Measurements from ENCODE around the gene PAPLN.
"Not testable (repeated sequence)": the region's sequence is repeated elsewhere in the genome, so short reads cannot be mapped to it uniquely, and the experiment has no call there.

PAPLN gene, protein sequence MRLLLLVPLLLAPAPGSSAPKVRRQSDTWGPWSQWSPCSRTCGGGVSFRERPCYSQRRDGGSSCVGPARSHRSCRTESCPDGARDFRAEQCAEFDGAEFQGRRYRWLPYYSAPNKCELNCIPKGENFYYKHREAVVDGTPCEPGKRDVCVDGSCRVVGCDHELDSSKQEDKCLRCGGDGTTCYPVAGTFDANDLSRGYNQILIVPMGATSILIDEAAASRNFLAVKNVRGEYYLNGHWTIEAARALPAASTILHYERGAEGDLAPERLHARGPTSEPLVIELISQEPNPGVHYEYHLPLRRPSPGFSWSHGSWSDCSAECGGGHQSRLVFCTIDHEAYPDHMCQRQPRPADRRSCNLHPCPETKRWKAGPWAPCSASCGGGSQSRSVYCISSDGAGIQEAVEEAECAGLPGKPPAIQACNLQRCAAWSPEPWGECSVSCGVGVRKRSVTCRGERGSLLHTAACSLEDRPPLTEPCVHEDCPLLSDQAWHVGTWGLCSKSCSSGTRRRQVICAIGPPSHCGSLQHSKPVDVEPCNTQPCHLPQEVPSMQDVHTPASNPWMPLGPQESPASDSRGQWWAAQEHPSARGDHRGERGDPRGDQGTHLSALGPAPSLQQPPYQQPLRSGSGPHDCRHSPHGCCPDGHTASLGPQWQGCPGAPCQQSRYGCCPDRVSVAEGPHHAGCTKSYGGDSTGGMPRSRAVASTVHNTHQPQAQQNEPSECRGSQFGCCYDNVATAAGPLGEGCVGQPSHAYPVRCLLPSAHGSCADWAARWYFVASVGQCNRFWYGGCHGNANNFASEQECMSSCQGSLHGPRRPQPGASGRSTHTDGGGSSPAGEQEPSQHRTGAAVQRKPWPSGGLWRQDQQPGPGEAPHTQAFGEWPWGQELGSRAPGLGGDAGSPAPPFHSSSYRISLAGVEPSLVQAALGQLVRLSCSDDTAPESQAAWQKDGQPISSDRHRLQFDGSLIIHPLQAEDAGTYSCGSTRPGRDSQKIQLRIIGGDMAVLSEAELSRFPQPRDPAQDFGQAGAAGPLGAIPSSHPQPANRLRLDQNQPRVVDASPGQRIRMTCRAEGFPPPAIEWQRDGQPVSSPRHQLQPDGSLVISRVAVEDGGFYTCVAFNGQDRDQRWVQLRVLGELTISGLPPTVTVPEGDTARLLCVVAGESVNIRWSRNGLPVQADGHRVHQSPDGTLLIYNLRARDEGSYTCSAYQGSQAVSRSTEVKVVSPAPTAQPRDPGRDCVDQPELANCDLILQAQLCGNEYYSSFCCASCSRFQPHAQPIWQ

DNA sequence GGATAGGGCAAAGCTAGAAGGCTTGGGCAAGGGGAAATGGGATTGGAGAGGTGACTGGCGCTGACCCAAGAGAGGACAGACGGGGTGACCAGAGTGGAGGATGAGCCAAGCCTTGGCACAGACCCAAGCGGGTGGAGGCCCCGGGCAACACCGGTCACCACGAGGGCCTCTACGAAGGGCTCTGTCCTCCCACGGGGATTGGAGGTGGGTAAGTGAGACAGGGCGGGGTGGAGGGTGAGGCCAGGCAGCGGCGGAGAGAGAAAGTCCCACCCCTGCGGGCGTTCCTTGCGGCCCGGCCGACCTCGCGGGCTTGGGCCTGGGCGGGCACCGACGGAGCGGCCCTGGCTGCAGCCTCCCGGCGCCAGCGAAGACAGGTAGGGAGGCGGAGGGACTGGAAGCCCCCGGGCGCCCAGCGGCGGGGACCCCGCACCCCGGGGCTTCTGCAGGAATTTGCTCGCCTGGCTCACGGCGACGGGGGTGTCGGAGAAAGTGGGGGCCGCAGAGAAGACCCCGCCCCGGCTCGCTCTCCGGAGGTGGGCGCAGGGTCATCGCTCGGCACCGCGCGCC lies at the start of gene PAPLN:
TSS of gene PAPLN (plus strand) at position 288 of the 567 bp plus-strand sequence. CDS start 2,273 bp downstream, outside the sequence.
- peak in 1 of 2 experiments; percentile 21 for DNase-seq

DNA sequence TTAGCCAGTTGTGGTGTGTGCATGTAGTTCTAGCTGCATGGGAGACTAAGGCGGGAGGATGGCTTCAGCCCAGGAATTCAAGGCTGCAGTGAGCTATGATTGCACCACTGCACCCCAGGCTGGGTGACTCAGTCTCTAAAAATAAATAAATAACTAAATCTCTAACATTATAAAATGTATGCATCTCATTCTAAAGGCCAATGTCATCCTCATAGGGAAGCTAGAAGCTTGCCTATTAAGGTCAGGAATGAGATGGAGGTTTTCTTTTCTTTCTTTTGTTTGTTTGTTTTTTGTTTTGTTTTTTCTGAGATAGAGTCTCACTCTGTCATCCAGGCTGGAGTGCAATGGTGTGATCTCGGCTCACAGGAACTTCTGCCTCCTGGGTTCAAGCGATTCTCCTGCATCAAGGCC lies 48.8 kb upstream of the PAPLN start:
- DNase-seq, result no peak

DNA sequence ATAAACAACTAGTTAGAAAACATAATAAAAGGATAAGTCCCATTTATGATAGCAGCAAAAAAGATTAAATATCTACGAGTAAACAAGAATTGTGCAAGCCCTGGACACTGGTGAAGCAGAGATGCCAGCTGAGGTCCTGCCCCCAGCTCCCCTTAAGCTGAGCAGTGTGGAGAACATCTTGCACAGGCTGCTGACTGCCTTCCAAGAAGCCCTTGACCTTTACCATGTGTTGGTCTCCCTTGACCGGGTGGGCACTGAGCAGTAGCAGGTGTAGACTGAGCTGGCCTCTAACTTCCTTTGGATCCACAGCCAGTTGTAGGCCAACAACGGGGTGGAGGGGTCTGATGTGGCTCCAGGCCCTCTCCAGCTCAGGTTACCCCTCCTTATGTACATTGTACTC lies 47.7 kb upstream of the PAPLN start:
- DNase-seq, result no peak

DNA sequence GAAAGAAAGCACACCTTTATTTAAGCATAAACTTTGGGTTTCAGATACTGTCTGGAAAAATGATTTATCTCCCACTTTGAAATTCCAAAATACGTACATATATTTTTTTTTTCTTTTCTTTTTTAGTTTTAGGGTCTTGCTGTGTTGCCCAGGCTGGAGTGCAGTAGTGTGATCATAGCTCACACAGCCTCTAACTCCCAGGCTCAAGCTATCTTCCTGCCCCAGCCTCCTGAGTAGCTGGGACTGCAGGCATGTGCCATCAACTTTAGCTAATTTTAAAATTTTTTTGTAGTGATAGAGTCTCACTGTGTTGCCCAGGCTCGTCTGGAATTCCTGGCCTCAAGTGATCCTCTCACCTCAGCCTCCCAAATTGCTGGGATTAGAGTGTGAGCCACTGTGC lies 45.9 kb upstream of the PAPLN start:
- DNase-seq, result no peak

DNA sequence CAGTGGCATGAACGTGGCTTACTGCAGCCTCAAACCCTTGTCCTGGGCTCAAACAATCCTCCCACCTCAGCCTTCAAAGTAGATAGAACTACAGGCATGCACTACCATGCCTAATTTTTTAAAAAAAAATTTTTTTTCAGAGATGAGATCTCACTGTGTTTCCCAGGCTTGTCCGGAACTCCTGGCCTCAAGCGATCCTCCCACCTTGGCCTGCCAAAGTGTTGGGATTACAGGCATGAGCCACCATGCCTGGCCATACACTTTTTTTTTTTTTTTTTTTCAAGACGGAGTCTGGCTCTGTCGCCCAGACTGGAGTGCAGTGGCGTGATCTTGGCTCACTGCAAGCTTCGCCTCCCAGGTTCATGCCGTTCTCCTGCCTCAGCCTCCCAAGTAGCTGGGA lies 43.0 kb upstream of the PAPLN start:
- DNase-seq, result not testable (repeated sequence)

DNA sequence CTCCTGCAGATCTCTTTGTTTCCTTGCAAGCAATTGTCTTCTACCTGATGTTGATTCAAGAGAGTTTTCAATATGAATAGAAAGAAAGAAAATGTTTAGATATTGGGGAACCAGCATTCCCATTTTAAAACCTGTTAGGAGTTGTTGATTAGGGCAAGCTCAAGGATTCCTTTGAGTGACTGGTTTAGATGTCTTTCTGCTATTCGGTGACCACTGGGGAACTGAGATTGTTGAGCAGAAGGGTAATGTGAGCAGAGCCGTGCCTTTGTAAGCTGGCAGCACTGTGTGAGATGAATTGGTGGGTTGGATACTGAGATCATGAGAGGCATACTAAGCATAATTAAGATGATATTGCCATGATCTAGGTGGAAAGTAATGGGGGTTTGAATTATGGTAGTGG lies 39.1 kb upstream of the PAPLN start:
- DNase-seq, result no peak

DNA sequence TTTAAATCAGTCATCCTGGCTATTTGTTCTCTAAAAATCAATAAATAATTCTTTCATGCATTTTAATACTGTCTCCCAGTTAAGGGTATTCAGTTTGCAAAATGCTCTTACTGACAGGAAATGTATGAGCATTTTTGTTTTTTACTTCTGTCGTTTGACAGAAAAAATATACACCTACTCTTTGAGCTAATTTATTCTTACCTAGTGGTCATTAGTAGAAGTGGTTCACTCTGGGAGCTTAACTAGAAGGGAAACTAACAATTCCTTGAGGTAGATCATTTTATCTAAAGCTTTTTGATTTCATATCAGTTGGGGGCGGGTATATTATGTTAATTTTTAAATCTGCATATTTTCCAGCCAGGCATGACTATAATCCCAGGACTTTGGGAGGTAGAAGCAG lies 33.8 kb upstream of the PAPLN start:
- no peak for DNase-seq

DNA sequence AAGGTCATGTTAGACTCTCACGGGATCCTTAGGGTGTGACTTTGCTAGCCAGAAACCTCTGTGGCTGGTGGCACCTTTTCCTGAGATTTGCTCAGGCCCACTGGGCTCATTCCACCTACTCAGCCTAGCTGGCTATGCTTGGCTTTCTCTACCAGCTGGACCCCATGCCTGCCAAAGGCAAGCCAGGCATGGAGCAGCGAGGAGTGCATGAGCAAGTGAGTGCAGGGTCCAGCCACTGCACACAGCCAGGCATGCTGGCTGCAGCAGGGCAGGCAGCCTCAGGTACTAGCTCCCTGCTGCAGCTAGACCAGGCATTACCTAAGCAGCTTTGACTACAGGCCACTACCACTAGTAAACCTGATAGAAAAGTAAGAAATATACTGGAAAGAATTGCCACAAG lies 29.7 kb upstream of the PAPLN start:
- no peak for DNase-seq

DNA sequence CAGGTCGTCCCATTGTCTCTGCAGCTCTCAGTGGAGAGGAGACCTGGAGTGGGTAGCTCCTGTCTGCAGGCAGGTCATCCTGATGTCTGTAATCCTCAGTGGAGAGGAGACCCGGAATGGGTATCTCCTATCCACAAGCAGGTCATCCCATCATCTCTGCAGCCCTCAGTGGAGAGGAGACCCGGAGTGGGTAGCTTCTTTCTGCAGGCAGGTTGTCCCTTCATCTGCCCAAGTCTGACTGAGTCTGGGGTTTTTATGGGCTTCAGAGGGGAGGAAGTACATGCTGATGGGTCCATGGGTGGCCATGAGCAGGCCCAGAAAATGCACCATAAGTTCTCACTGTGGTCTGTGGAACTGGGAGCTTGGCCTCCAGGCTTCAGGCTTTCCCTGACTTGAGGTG lies 28.9 kb upstream of the PAPLN start:
- no peak for DNase-seq

DNA sequence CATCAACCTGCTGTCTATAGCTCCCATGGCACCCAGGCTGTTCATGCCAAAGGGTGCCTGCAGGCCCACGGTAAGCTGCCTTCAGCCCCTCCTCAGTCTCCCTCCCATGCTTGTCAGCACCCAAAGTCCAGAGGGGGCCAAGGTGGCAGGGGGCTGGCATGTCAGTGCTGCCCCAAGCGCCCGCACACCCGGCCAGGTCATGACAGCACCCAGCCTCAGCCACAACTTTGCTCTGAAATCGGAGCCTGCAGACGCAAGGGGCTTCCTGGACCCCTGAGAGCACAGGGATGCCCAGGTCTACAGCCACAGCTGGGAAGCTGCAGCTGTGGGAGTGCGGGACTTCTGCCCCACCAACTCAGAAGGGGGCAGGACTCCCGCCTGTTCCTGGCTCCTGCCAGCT lies 28.5 kb upstream of the PAPLN start:
- DNase-seq, result no peak

DNA sequence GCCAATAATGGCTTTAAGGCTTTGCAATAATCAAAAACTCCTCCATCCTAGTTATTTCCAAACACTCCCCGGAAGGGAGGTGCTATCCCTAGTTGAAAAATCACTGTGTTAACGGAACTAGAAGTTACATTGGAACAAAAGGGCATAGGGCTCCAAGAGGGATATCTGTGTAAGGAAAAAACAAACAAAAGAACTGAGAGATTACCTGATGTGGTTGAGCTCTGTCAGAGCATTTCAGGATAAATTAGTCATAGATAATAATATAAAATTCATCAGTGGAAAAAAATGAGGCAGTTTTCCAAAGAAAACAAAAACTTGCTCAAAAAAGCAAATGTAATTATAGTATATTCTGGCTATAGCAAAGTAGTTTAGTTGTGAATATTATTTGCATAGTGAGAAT lies 27.4 kb upstream of the PAPLN start:
- no peak for DNase-seq

DNA sequence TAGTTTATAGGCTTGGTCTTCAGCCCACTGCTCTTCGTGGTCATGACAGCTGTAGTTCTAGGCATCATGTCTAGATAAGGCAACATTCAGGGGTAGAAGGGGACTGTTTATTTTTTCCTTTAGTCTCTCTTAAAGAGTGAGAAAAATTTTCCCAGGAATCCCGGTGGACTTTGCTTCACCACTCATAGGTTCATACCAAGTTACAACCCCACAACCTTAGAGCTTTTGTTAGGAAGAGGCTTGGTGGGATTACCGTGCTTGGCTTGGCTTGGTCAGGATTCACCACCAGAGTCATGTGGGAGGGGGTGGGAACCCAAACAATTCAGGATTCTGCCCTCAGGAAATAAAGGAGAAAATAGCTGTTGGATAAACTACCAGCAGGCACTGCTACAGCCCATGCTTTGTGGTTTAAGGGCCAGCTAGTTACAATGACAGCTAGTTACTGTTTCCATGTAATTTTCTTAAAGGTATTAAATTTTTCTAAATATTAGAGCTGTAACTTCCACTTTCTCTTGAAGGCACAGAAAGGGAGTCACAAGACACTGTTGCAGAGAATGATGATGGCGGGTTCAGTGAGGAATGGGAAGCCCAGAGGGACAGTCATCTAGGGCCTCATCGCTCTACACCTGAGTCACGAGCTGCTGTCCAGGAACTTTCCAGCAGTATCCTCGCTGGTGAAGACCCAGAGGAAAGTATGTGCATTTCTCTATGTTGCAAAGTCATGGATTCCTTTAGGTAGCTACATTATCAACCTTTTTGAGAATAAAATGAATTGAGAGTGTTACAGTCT lies 25.9 kb upstream of the PAPLN start:
- no peak for DNase-seq

DNA sequence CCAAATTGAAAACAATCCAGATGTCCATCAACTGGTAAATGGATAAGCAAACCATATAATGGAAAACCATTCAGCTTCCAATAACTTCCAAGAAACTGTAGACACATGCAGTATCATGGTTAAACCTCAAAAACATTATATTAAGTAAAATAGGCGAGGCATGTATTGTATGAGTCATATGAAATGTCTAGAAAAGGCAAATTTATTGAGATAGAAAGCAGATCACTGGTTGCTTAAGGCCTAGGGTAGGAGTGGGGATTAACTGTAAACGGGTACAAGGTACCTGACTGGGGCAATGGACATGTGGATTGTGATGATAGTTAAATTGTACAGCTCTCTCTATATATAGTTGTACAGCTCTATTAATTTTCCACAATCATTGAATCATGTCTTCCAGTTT lies 21.3 kb upstream of the PAPLN start:
- DNase-seq, result no peak

DNA sequence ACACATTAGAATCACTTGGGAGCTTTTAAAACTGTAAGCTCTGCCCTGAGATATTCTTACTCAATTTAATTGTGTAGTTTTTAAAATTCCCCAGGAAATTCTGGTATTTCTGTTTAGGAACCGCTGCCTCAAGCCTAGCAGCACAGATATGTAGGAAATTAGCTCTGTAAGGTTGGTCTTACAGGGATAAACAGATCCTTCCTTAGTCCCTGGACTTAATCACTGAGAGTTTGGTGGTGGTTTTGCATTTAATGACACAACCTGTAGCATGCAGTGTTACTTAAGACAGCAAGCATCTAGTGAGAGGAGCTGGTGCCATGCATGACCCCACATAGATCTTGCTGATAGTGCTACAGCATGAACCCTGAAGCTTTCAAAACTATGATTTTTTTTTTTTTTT lies 19.9 kb upstream of the PAPLN start:
- no peak for DNase-seq

DNA sequence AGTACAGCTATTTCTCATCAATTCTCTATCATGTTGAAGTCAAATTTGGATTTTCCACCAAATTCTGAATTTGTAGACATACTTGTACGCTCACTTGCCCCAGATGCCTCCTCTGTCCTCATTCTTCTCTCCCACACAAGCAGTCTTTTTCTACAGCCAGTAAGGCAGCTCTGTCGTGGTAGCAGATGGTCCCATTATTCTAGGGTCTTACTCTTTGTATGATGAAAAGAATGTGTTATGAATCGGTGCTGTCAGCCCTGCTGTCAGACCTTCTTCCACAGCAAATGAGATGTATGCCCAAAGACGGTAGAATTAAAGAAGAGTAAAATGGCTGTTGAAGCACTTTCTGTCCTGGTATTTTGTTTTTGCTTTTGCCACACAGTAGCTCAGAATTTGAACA lies 17.2 kb upstream of the PAPLN start:
- DNase-seq, result peak in 1 of 2 experiments; percentile 17

DNA sequence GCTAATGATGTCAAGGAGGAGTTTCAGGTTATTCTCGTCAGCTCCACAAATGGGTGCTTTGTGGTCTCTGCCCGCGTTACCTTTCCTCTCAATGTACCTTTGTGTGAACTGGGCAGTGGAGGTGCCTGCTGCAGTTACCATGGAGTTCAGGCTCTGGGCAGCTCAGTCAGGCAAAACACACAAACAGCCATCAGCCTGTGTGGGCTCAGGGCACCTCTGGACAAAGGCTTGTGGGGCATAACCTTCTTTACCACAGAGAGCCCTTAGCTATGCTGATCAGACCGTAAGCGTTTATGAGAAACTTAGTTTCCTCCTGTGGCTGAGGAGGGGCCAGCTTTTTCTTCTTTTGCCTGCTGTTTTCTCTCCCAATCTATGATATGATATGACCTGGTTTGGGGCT lies 16.7 kb upstream of the PAPLN start:
- DNase-seq, result no peak

DNA sequence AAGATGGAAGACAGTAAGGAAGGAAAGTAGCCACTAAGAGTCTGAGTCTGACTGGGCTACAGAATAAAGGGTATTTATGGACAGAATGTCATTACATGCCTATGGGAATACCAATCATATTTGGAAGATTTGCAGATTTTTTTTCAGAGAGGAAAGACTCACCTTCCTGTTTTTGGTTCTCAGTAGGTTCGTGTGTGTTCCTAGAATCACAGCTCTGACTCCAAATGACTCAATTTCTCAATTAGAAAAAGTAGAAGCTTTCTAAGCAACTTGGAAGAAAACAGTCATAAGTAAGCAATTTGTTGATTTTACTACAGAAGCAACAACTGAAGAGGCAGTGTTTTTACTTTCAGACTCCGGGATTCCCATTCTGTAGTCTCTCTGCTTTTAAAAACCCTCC lies 15.4 kb upstream of the PAPLN start:
- DNase-seq, result no peak

DNA sequence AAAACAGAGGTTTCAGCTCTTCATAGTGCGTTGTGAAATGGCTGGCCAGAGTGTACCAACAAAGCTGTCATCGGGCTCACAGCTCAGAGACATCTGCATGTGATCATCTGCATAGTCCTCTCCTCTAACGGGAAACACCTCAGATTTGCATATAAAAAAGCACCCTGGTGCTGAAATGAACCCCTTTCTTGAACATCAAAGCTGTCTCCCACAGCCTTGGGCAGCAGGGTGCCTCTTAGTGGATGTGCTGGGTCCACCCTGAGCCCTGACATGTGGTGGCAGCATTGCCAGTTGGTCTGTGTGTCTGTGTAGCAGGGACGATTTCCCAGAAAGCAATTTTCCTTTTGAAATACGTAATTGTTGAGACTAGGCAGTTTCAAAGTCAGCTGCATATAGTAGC lies 14.3 kb upstream of the PAPLN start:
- DNase-seq, result no peak

DNA sequence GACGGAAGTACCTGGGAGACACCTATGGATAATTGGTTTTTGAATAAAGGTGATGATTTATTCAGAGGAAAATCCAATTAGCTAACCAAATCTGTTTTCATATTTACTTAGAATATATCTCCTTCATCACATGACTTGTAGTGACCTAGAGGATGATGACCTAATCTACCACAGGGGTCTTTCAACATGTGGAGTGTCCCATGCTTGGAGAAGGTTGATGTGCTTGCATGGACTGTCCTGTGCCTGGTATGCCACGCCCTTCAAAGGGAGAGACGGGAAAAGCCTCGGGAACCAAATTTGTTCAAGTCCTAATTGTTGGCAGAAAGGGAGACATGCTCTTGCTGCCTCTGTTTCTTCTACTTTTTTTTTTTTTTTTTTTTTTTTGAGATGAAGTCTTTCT lies 11.8 kb upstream of the PAPLN start:
- DNase-seq, result no peak

DNA sequence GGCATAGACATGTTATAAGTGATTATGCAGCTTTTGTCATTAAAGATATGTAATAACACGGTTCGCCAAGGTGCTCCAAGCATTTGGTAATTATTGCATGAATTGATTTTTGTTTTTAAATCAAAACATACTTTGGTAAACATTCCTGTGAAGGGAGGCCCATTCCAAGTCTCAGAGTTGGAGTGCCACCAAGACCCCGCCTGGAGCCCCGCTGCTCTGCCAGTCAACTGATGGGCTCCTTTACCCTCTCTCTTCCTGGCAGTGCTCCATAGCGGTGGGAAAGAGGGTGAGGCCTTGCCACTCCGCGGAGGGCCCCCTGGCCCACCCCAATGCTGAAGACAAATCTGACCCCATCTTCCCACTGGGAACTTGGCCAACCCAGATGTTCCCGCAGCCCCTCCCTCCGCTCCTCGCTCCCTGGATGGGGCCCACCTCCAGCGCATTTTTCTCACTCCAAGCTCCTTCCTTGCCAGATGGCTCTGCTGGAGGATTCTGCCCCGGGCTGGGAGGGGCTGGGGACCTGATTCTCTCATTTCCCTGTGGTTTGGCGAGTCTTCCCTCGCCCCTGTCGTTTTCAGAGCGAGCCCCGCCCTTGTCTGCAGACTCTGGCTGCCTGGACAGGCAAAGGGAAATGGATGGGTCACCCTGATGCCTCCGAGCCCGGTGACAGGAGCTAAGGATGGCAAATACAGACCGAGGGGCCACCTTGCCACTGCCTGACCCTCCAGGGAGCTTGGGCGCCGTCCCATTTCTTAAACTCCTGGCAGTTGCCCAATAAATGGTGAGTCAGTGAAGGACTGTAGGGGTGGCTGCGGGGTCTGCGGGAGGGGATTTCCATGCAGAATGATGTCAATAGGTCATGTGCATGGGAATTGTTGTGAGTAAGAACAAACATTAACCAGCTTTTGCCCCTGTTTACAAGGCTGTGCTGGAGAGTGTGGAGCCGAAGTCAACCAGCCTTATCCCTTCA lies 9.2 kb upstream of the PAPLN start:
- peak; percentile 97 for DNase-seq

DNA sequence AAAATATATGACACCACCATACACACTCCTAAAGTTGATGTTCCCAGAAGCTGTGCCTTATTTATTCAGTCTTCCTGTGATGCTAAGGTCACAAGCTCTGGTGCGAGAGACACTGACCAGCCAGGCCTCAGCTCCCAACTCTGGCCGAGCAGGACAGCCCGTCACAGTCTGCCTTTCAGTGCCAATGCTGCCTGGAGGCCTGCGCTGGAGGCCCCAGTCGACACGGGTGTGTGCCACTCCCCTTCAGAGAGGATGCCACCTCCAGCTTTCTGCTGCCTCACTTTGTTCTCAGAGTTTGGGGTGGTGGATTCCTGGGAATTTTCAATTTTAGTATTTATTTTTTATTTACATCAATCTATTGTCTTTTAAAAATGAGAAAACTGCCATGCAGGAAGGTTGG lies 7.3 kb upstream of the PAPLN start:
- DNase-seq, result no peak
